Adrenal gland (tissue), 12 donors: ENCODE measurements around the gene IMMP2L. TPM values are rescaled to one million over a fixed set of nuclear protein-coding genes. Genes with fewer than 3 reads are reported as not detected.

Experiments used
- DNase-seq, 7 donors: peaks; one replicate each; pipeline ENCODE4 v3.0.0-alpha.2; 2019 to 2020
- H3K27ac ChIP-seq, 5 donors: fragments of 200-600 bp; sonication (generic) in 4 of 5; 1 replicate in 3 of 5; 2 replicates in 2 of 5; pipeline versions ENCODE4 v1.5.1 to v1.8.0; 2016 to 2020; ENCODE audit warnings: mild to moderate bottlenecking in 1 of 5
- H3K27me3 ChIP-seq: fragments of 200-600 bp; 2 replicates; pipeline ENCODE4 v1.8.0; 2021
- H3K36me3 ChIP-seq, 2 donors: fragments of 200-600 bp; replicated peaks in 1 of 2; 1 replicate in 1 of 2; 2 replicates in 1 of 2; pipeline versions ENCODE4 v1.5.1 to v1.8.0; 2018 to 2022
- H3K4me1 ChIP-seq, 2 donors: fragments of 200-600 bp; replicated peaks in 1 of 2; 1 replicate in 1 of 2; 2 replicates in 1 of 2; pipeline versions ENCODE4 v1.5.1 to v1.8.0; 2018 to 2021
- H3K4me3 ChIP-seq, 4 donors: fragments of 200-600 bp; sonication (generic) in 3 of 4; one replicate each; pipeline ENCODE4 v1.5.1; 2016 to 2018
- H3K9me3 ChIP-seq, 3 donors: fragments of 200-600 bp; sonication (generic) in 1 of 3; replicated peaks in 1 of 3; 1 replicate in 2 of 3; 2 replicates in 1 of 3; pipeline versions ENCODE4 v1.5.1 to v1.8.0; 2016 to 2021
- CTCF ChIP-seq, 6 experiments: fragments of 450-650 bp in 4 of 6; fragments of 200-600 bp in 2 of 6; sonication (generic) in 1 of 6; IDR thresholded peaks; 1 replicate in 5 of 6; 2 replicates in 1 of 6; pipeline versions ENCODE4 v1.5.1 to v1.8.0; 2016 to 2021; ENCODE audit warnings: antibody characterized with exemption in 6 of 6, mild to moderate bottlenecking in 2 of 6, moderate library complexity in 1 of 6
- POLR2A ChIP-seq, 2 donors: fragments of 450-650 bp; IDR thresholded peaks; one replicate each; pipeline ENCODE4 v1.6.1; 2017; ENCODE audit warnings: antibody characterized with exemption in 2 of 2, mild to moderate bottlenecking in 2 of 2, moderate library complexity in 1 of 2
- WGBS, 4 donors: extraction: QIAGEN DNeasy Blood & Tissue Kit in 2 of 4; methylation state at CpG; one replicate each; pipeline versions ENCODE4 v1.1.5 to v1.1.7; 2013 to 2017; 5-methylcytosine and 5-hydroxymethylcytosine counted together
- intact Hi-C, 2 donors: fragments of 100-400 bp; cut with DNase I; formaldehyde crosslinking; loops; one replicate each; pipeline versions ENCODE4 v1.14.1 to v1.15.0; 2022 to 2023
- polyA plus RNA-seq, 3 donors: library from polyadenylated mRNA; stranded (reverse); fragments of 200-250 nt in 2 of 3; fragments of 350-450 nt in 1 of 3; fragmentation: Illumina TruSeq in 1 of 3; extraction: RNeasy Lipid Tissue Mini Kit (QIAGEN cat#74804) in 1 of 3; gene quantifications; one replicate each; pipeline ENCODE4 v1.2.3, GENCODE V29; 2013 to 2014
- total RNA-seq, 9 donors: library from RNA; depleted of rRNA in 4 of 9; stranded (reverse); fragments of >200 nt in 4 of 9; fragments of 120-200 nt in 1 of 9; fragmentation: NEBNext Ultra II Directional in 1 of 9; extraction: Animal tissue kit (Norgen Biotek cat#: 25700) in 1 of 9; gene quantifications; one replicate each; pipeline versions ENCODE4 v1.1.0 to v1.2.4, GENCODE V29; 2013 to 2023
- donor health status: healthy with polysubstance abuse.
- donor health status: Bipolar disorder and iron deficiency.
- donor health status: DM: yes; HTN: yes; CAD: no.
- donor health status: DM: no; HTN: no; CAD: no.
- donor health status: DM: no; HTN: no; CAD: no.
- donor health status: DM: yes; HTN: yes; CAD: no.

IMMP2L gene
- total and polyA plus RNA-seq, 12 donors = 13.4 to 34.1 (median 25.3) TPM

- no peaks in the 10 kb centered on the region for H3K36me3 ChIP-seq
- H3K27ac ChIP-seq = no peak overlapping the region
These were observed 16.5 kb upstream of the IMMP2L start for GRCh38 chr7:111578754-111579153.

GRCh38 chr7:111571720-111572119 lies 9.4 kb upstream of the IMMP2L start:
- no peak overlapping the region for H3K4me3 ChIP-seq
- H3K27ac ChIP-seq = no peak overlapping the region
- H3K36me3 ChIP-seq = no peaks in the 10 kb centered on the region
- peaks cover 0 to 4% (median 0%) of the 10 kb centered on the region in 3 donors for H3K9me3 ChIP-seq
- H3K27me3 ChIP-seq = no peaks in the 10 kb centered on the region
- H3K4me1 ChIP-seq = no peaks in the 10 kb centered on the region
- intact Hi-C loops = no loop called here
- 90 to 95% (median 93%) methylated on average over 5 of the region's 5 CpGs for WGBS, 4 donors
- no peak for DNase-seq
- TF ChIP-seq POLR2A (IDR thresholded peaks at IDR 0.05) = no peak
- no peak for TF ChIP-seq CTCF (IDR thresholded peaks at IDR 0.05)

More at GRCh38 chr7:111578754-111579153, 16.5 kb upstream of the IMMP2L start:
- H3K4me3 ChIP-seq = no peak overlapping the region
- no peaks in the 10 kb centered on the region for H3K9me3 ChIP-seq
- TF ChIP-seq CTCF (IDR thresholded peaks at IDR 0.05) = no peak
- no peak for TF ChIP-seq POLR2A (IDR thresholded peaks at IDR 0.05)
- intact Hi-C loops = no loop called here
- no peaks in the 10 kb centered on the region for H3K27me3 ChIP-seq
- H3K4me1 ChIP-seq = no peaks in the 10 kb centered on the region
- DNase-seq = no peak

- TF ChIP-seq CTCF (IDR thresholded peaks at IDR 0.05) (no peak), POLR2A (IDR thresholded peaks at IDR 0.05) (no peak)
- WGBS, 4 donors = 89 to 100% (median 95%) methylated on average over 1 of the region's 1 CpG
- Histone ChIP-seq H3K36me3 (no peaks in the 10 kb centered on the region), H3K27me3 (no peaks in the 10 kb centered on the region), H3K4me3 (no peak overlapping the region), H3K9me3 (peaks cover 0 to 4% (median 0%) of the 10 kb centered on the region in 3 donors), H3K27ac (no peak overlapping the region), H3K4me1 (no peaks in the 10 kb centered on the region)
- intact Hi-C loops = no loop called here
- no peak for DNase-seq
These were observed 6.7 kb upstream of the IMMP2L start for GRCh38 chr7:111568870-111569462.

GRCh38 chr7:111568419-111568818 lies 6.1 kb upstream of the IMMP2L start:
- TF ChIP-seq POLR2A (IDR thresholded peaks at IDR 0.05) = no peak
- TF ChIP-seq CTCF (IDR thresholded peaks at IDR 0.05) = no peak
- H3K4me3 ChIP-seq = no peak overlapping the region
- intact Hi-C loops = no loop called here
- no peak overlapping the region for H3K27ac ChIP-seq
- no peak for DNase-seq
- H3K36me3 ChIP-seq = no peaks in the 10 kb centered on the region
- H3K27me3 ChIP-seq = no peaks in the 10 kb centered on the region
- peaks cover 0 to 4% (median 0%) of the 10 kb centered on the region in 3 donors for H3K9me3 ChIP-seq
- H3K4me1 ChIP-seq = no peaks in the 10 kb centered on the region
